ENCODE measurements around the gene NINL.

DNA sequence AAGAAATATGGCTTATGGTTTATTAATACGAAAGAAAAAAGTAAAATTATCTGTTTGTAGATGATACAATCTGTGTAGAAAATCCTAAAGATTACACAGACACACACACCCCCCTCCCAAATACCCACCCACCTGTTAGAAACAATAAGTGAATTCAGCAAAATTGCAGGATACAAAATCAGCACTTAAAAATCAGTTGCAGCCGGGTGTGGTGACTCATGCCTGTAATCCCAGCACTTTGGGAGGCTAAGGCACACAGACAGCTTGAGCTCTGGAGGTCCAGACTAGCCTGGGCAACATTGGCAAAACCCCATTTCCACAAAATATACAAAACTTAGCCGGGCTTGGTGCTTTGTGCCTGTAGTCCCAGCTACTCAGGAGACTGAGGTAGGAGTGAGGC, 42.3 kb downstream of the NINL start:
- TF ChIP-seq, protein P1, sequence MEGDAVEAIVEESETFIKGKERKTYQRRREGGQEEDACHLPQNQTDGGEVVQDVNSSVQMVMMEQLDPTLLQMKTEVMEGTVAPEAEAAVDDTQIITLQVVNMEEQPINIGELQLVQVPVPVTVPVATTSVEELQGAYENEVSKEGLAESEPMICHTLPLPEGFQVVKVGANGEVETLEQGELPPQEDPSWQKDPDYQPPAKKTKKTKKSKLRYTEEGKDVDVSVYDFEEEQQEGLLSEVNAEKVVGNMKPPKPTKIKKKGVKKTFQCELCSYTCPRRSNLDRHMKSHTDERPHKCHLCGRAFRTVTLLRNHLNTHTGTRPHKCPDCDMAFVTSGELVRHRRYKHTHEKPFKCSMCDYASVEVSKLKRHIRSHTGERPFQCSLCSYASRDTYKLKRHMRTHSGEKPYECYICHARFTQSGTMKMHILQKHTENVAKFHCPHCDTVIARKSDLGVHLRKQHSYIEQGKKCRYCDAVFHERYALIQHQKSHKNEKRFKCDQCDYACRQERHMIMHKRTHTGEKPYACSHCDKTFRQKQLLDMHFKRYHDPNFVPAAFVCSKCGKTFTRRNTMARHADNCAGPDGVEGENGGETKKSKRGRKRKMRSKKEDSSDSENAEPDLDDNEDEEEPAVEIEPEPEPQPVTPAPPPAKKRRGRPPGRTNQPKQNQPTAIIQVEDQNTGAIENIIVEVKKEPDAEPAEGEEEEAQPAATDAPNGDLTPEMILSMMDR (conservative IDR thresholded peaks at IDR 0.05; ENCODE audit: low read depth, low read length): no peak
- TF ChIP-seq SMC3 (IDR thresholded peaks at IDR 0.05; ENCODE audit: low read depth, low read length): no peak
